CD4-positive, alpha-beta T cell (primary cell): Measurements from ENCODE around the gene PCDHGA4. TPM values are rescaled to one million over a fixed set of nuclear protein-coding genes. Genes with fewer than 3 reads are reported as not detected.

Source experiments
- ATAC-seq: fragments of 200-7000 bp; cut with Tn5 transposase; one replicate; pipeline ENCODE4 v1.10.0; 2022; ENCODE audit warnings: mild to moderate bottlenecking; ENCODE audit not compliant: poor library complexity
- CTCF ChIA-PET: fragments of 350-600 bp; sonication (Branson Sonifier 250); formaldehyde crosslinking; loops from one replicate; lab custom pipeline; 2021; ENCODE audit warnings: antibody characterized with exemption, inconsistent platforms; lab: Charles Lee
- POLR2A ChIA-PET: fragments of 350-600 bp; sonication (Branson Sonifier 250); formaldehyde crosslinking; loops from one replicate; lab custom pipeline; 2021; ENCODE audit warnings: antibody characterized with exemption, inconsistent platforms; lab: Charles Lee
- DNase-seq, 14 experiments: peaks; one replicate each; pipeline ENCODE4 v3.0.0-alpha.2; 2013 to 2020; ENCODE audit warnings: mixed read lengths in 2 of 14
- H3K27ac ChIP-seq, 2 donors: one replicate each; pipeline versions ENCODE4 v1.5.1 to v1.7.0; 2013; ENCODE audit warnings: low read length in 2 of 2, low read depth in 1 of 2, mild to moderate bottlenecking in 1 of 2
- H3K27me3 ChIP-seq, 2 experiments: 1 replicate in 1 of 2; 2 replicates in 1 of 2; pipeline versions ENCODE4 v1.6.1 to v1.7.0; 2013; ENCODE audit warnings: low read length in 2 of 2, control low read depth in 1 of 2, mild to moderate bottlenecking in 1 of 2, moderate library complexity in 1 of 2; ENCODE audit not compliant: insufficient read depth in 2 of 2, control insufficient read depth in 1 of 2
- H3K36me3 ChIP-seq: one replicate; pipeline ENCODE4 v1.6.1; 2013; ENCODE audit warnings: low read length, control low read depth; ENCODE audit not compliant: insufficient read depth
- H3K4me1 ChIP-seq: one replicate; pipeline ENCODE4 v1.6.1; 2013; ENCODE audit warnings: low read length, control low read depth; ENCODE audit not compliant: insufficient read depth
- H3K4me3 ChIP-seq: one replicate; pipeline ENCODE4 v1.5.1; 2013; ENCODE audit warnings: mild to moderate bottlenecking, low read length, moderate library complexity
- H3K9me3 ChIP-seq, 2 experiments: 1 replicate in 1 of 2; 2 replicates in 1 of 2; pipeline versions ENCODE4 v1.6.1 to v1.7.0; 2013; ENCODE audit warnings: low read length in 2 of 2, mild to moderate bottlenecking in 2 of 2, control low read depth in 1 of 2, moderate library complexity in 1 of 2; ENCODE audit not compliant: control insufficient read depth in 1 of 2, insufficient read depth in 1 of 2
- H3K27ac Mint-ChIP-seq: one replicate; pipeline ENCODE4 v1.8.0; 2020; ENCODE audit warnings: mixed read lengths
- H3K27me3 Mint-ChIP-seq: one replicate; pipeline ENCODE4 v1.8.0; 2021; ENCODE audit warnings: mixed read lengths
- H3K36me3 Mint-ChIP-seq: one replicate; pipeline ENCODE4 v1.8.0; 2021; ENCODE audit warnings: low read depth, mixed read lengths
- H3K4me1 Mint-ChIP-seq: one replicate; pipeline ENCODE4 v1.8.0; 2021; ENCODE audit warnings: low read depth, mixed read lengths
- H3K4me3 Mint-ChIP-seq: one replicate; pipeline ENCODE4 v1.8.0; 2020; ENCODE audit warnings: mild to moderate bottlenecking, mixed read lengths
- H3K9me3 Mint-ChIP-seq: one replicate; pipeline ENCODE4 v1.8.0; 2020; ENCODE audit warnings: mixed read lengths
- CTCF ChIP-seq: fragments of 200-600 bp; IDR thresholded peaks from one replicate; pipeline ENCODE4 v1.8.0; 2022; ENCODE audit warnings: antibody characterized with exemption, mild to moderate bottlenecking
- intact Hi-C, 2 experiments: fragments of 100-400 bp; cut with DNase I in 1 of 2; cut with micrococcal nuclease in 1 of 2; formaldehyde crosslinking; loops; one replicate each; pipeline versions ENCODE4 v1.15.1 to v1.9.0; 2023 to 2025; cut with DNase I, micrococcal nuclease
- total RNA-seq, 174 experiments: library from RNA in 2 of 174; stranded (reverse) in 2 of 174; gene quantifications; one replicate each; pipeline ENCODE4 v1.2.3 and lab custom pipeline; 2021 to 2026

PCDHGA4 gene
- total RNA-seq, 2 experiments from 2014 or later: 0.08 TPM

GRCh38 chr5:141362719-141363118 is 7.9 kb downstream of the PCDHGA4 start:
- ATAC-seq (no peak), DNase-seq (no peak)
- Mint-ChIP-seq H3K4me1 (peaks cover 6% of the 10 kb centered on the region), H3K9me3 (peaks cover 29% of the 10 kb centered on the region), H3K27ac (no peak overlapping the region), H3K27me3 (peaks cover 89% of the 10 kb centered on the region), H3K36me3 (peaks cover 39% of the 10 kb centered on the region), H3K4me3 (no peak overlapping the region)
- H3K4me1 ChIP-seq: peaks cover 3% of the 10 kb centered on the region
- TF ChIP-seq CTCF: no peak
- H3K4me3 ChIP-seq: no peak overlapping the region
- intact Hi-C loops: loop anchor here (10.0 kb wide), 2 partner anchors 52 to 138 kb away; partner anchors contain the start of genes PCDHB14 (in 1 of the 2), PCDHGA10 (in 1 of the 2) and PCDHGB7 (in 1 of the 2)
- ChIA-PET CTCF (no interaction called here), POLR2A (no interaction called here)
- H3K27me3 ChIP-seq: peaks cover 55 to 87% of the 10 kb centered on the region in 2 experiments
- no peaks in the 10 kb centered on the region for H3K36me3 ChIP-seq
- H3K9me3 ChIP-seq: peaks cover 52 to 56% of the 10 kb centered on the region in 2 experiments
- H3K27ac ChIP-seq: no peak overlapping the region

DNA sequence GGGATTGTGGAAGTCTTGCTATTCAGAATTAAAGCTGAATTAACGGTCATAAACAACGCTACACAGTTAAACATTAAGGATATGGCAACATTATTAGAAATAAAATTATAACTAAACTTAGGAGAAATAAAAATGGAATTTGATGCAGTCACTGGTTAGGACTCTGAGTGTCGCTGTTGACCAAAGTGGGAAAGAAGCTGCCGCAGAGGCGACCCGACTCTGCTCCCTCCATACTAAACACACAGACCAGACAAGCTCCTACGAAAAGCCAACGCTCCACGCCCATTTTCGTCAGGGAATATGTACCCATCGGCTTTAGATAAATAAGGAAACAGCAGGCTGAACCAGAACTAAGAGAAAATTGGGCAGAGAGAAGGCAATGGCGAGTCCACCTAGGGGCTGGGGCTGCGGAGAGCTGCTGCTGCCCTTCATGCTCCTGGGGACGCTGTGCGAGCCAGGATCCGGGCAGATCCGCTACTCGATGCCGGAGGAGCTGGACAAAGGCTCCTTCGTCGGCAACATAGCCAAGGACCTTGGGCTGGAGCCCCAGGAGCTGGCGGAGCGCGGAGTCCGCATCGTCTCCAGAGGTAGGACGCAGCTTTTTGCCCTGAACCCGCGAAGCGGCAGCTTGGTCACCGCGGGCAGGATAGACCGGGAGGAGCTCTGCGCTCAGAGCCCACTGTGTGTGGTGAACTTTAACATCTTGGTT is 9.3 kb downstream of the PCDHGA4 start, which contains the start of gene PCDHGA5:
Gene PCDHGA5, plus strand, starts transcription at position 211 of the 709 bp plus-strand sequence. Its CDS starts 169 bp downstream, at position 380.
- Histone ChIP-seq H3K9me3 (peaks cover 52 to 56% of the 10 kb centered on the region in 2 experiments), H3K27me3 (peaks cover 60 to 84% of the 10 kb centered on the region in 2 experiments), H3K36me3 (no peaks in the 10 kb centered on the region), H3K4me3 (no peak within 1 kb of the TSS), H3K4me1 (peaks cover 3% of the 10 kb centered on the region), H3K27ac (no peak within 1 kb of the TSS)
- CTCF ChIA-PET: interaction anchor here (0.9 to 1.4 kb wide), 2 partner anchors 33 to 57 kb away, joined by 4 to 6 read pairs; partner anchors contain the start of genes PCDHGA11 and PCDHGB5
- POLR2A ChIA-PET: interaction anchor here (0.9 kb wide), 1 partner anchor 49 kb away, joined by 3 read pairs; the partner anchor contains the start of gene PCDHGA10
- H3K36me3 Mint-ChIP-seq: peaks cover 39% of the 10 kb centered on the region
- intact Hi-C loops: loop anchor here (10.0 kb wide), 2 partner anchors 51 to 139 kb away; partner anchors contain the start of genes PCDHB14 (in 1 of the 2), PCDHGA10 (in 1 of the 2) and PCDHGB7 (in 1 of the 2)
- no peak within 1 kb of the TSS for H3K4me3 Mint-ChIP-seq
- H3K9me3 Mint-ChIP-seq: peaks cover 28% of the 10 kb centered on the region
- H3K27ac Mint-ChIP-seq: no peak within 1 kb of the TSS
- DNase-seq (no peak), ATAC-seq (no peak)
- TF ChIP-seq CTCF: no peak
- H3K4me1 Mint-ChIP-seq: peaks cover 6% of the 10 kb centered on the region
- H3K27me3 Mint-ChIP-seq: peaks cover 89% of the 10 kb centered on the region

GRCh38 chr5:141366016-141366896 is 11.4 kb downstream of the PCDHGA4 start:
- Histone ChIP-seq H3K4me3 (no peak overlapping the region), H3K27ac (no peak overlapping the region), H3K27me3 (peaks cover 62 to 79% of the 10 kb centered on the region in 2 experiments), H3K9me3 (peaks cover 38 to 55% of the 10 kb centered on the region in 2 experiments), H3K36me3 (no peaks in the 10 kb centered on the region), H3K4me1 (peaks cover 8% of the 10 kb centered on the region)
- DNase-seq (no peak), ATAC-seq (no peak)
- no peak overlapping the region for H3K27ac Mint-ChIP-seq
- peaks cover 89% of the 10 kb centered on the region for H3K27me3 Mint-ChIP-seq
- H3K9me3 Mint-ChIP-seq: peaks cover 25% of the 10 kb centered on the region
- no peak for TF ChIP-seq CTCF
- CTCF ChIA-PET: no interaction called here
- intact Hi-C loops: loop anchor here (10.0 kb wide), 2 partner anchors 49 to 141 kb away; partner anchors contain the start of genes PCDHB14 (in 1 of the 2), PCDHGA10 (in 1 of the 2) and PCDHGB7 (in 1 of the 2)
- H3K4me3 Mint-ChIP-seq: no peak overlapping the region
- peaks cover 11% of the 10 kb centered on the region for H3K4me1 Mint-ChIP-seq
- peaks cover 36% of the 10 kb centered on the region for H3K36me3 Mint-ChIP-seq
- POLR2A ChIA-PET: no interaction called here
